Loucy (cell line): Measurements from ENCODE around the gene HOXA2.

Source experiments
- H2AFZ ChIP-seq: fragments of 200-600 bp; sonication (generic); 2 replicates; pipeline ENCODE4 v1.6.0; 2016; ENCODE audit warnings: antibody characterized with exemption, mild to moderate bottlenecking, low read length, moderate library complexity
- H3F3A ChIP-seq: fragments of 200-600 bp; 2 replicates; pipeline ENCODE4 v1.6.0; 2016; ENCODE audit warnings: antibody characterized with exemption, low read depth, mild to moderate bottlenecking
- H3K27me3 ChIP-seq: fragments of 200-600 bp; sonication (generic); 2 replicates; pipeline ENCODE4 v1.6.1; 2014; ENCODE audit warnings: low read length, mild to moderate bottlenecking; ENCODE audit not compliant: insufficient read depth, poor library complexity, severe bottlenecking
- H3K36me3 ChIP-seq: fragments of 200-600 bp; sonication (generic); 2 replicates; pipeline ENCODE4 v1.6.1; 2016; ENCODE audit warnings: low read length; ENCODE audit not compliant: insufficient read depth
- H3K4me1 ChIP-seq: fragments of 200-600 bp; sonication (generic); 2 replicates; pipeline ENCODE4 v1.5.1; 2014; ENCODE audit warnings: low read length, mild to moderate bottlenecking; ENCODE audit not compliant: insufficient read depth, poor library complexity, severe bottlenecking
- H3K4me2 ChIP-seq: fragments of 200-600 bp; sonication (generic); 2 replicates; pipeline ENCODE4 v1.6.0; 2014; ENCODE audit warnings: antibody characterized with exemption, low read length, low read depth, mild to moderate bottlenecking; ENCODE audit not compliant: poor library complexity, severe bottlenecking
- H3K4me3 ChIP-seq: fragments of 200-600 bp; sonication (generic); 2 replicates; pipeline ENCODE4 v1.5.1; 2014; ENCODE audit warnings: low read length, mild to moderate bottlenecking, mixed read lengths; ENCODE audit not compliant: poor library complexity, severe bottlenecking
- H3K79me2 ChIP-seq: fragments of 200-600 bp; sonication (generic); 2 replicates; pipeline ENCODE4 v1.6.1; 2014; ENCODE audit warnings: low read length; ENCODE audit not compliant: insufficient read depth
- H3K9ac ChIP-seq: fragments of 200-600 bp; sonication (generic); 2 replicates; pipeline ENCODE4 v1.6.0; 2014; ENCODE audit warnings: mild to moderate bottlenecking, low read depth, low read length, moderate library complexity; ENCODE audit not compliant: poor library complexity, severe bottlenecking
- H3K9me2 ChIP-seq: fragments of 200-600 bp; sonication (generic); replicated peaks from 2 replicates; pipeline ENCODE4 v1.6.1; 2016; ENCODE audit warnings: low read depth, low read length, mixed read lengths
- H3K9me3 ChIP-seq: fragments of 200-600 bp; sonication (generic); 2 replicates; pipeline ENCODE4 v1.6.1; 2014; ENCODE audit warnings: mild to moderate bottlenecking, antibody characterized with exemption, low read length, low read depth; ENCODE audit not compliant: insufficient read depth
- H4K20me1 ChIP-seq: fragments of 200-600 bp; sonication (generic); 2 replicates; pipeline ENCODE4 v1.6.0; 2014; ENCODE audit warnings: antibody characterized with exemption, low read length, mild to moderate bottlenecking; ENCODE audit not compliant: insufficient read depth, poor library complexity, severe bottlenecking
- EZH2phosphoT487 ChIP-seq: fragments of 200-600 bp; IDR thresholded peaks from 2 replicates; pipeline ENCODE4 v1.6.1; 2018; ENCODE audit warnings: antibody characterized with exemption, mild to moderate bottlenecking, moderate library complexity, borderline replicate concordance
- TF ChIP-seq, protein P1 (sequence below): fragments of 200-600 bp; sonication (generic); conservative IDR thresholded peaks from 2 replicates; pipeline ENCODE4 v1.5.1; 2014; ENCODE audit warnings: mild to moderate bottlenecking, antibody characterized with exemption, low read length

HOXA2 gene

DNA sequence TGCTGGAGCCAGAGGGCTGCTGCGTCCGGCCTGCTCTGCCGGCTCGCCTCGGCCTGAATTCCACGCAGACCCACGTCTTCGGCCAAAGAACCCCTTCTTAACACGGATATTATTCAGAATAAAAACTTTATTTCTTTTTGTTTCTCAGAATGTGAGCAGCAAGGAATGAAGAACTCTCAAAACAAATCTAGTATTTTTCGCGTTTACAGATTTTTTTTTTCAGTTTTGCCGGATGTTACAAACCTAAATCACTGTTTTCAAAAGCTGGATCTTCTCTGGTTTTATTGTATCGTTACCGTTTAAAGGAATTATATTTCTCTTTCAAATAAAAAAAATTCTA lies 4.4 kb upstream of the HOXA2 start:
- H3K4me2 ChIP-seq: no peak overlapping the region
- H3K9ac ChIP-seq: no peak overlapping the region
- H3K9me2 ChIP-seq: no peaks in the 10 kb centered on the region
- H3K4me1 ChIP-seq: peaks cover 4% of the 10 kb centered on the region
- no peaks in the 10 kb centered on the region for H3K27me3 ChIP-seq
- peaks cover 61% of the 10 kb centered on the region for H3K79me2 ChIP-seq
- no peaks in the 10 kb centered on the region for H3K9me3 ChIP-seq
- TF ChIP-seq EZH2phosphoT487: no peak
- TF ChIP-seq, protein P1, sequence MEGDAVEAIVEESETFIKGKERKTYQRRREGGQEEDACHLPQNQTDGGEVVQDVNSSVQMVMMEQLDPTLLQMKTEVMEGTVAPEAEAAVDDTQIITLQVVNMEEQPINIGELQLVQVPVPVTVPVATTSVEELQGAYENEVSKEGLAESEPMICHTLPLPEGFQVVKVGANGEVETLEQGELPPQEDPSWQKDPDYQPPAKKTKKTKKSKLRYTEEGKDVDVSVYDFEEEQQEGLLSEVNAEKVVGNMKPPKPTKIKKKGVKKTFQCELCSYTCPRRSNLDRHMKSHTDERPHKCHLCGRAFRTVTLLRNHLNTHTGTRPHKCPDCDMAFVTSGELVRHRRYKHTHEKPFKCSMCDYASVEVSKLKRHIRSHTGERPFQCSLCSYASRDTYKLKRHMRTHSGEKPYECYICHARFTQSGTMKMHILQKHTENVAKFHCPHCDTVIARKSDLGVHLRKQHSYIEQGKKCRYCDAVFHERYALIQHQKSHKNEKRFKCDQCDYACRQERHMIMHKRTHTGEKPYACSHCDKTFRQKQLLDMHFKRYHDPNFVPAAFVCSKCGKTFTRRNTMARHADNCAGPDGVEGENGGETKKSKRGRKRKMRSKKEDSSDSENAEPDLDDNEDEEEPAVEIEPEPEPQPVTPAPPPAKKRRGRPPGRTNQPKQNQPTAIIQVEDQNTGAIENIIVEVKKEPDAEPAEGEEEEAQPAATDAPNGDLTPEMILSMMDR: no peak
- no peak overlapping the region for H3K4me3 ChIP-seq
- no peaks in the 10 kb centered on the region for H3F3A ChIP-seq
- peaks cover 67% of the 10 kb centered on the region; the same call in 1 of the 2 replicates for H3K36me3 ChIP-seq
- peaks cover 22% of the 10 kb centered on the region for H4K20me1 ChIP-seq
- H2AFZ ChIP-seq: no peak overlapping the region

DNA sequence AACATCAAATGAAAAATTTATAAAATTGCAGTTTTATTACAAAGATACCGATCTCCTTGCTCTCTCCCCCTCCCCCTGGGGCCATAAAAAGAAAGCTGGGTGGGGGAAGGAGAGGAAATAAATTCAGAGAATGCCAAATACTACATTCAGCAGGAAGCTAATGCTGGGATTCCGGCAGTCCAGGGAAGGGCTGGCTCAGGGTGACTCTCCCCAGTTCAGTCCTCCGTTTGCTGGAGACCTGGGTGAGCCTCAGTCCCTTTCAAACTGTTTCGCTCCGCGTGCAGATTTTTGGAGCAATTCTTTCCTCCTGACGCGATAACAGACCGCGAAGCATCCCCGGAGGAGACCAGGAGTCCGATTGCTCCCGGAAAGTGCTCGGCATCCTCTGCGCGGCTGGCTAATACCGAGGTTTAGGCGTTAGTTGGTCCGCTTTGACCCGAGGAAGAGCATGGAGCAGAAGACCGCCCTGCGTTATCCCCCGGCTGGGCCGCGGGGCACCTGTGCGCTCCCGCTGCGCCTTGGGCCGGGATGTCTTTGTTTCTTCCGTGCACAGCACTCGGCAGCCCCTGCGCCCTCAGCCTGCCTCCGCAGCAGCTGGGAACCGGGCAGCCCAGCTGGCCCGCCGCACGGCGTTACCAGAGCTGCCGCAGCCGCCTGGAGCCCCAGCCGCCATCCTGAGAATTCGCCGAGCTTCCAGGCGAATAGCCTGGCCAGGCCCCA lies 3.9 kb upstream of the HOXA2 start:
- no peak overlapping the region for H3K9ac ChIP-seq
- H4K20me1 ChIP-seq: peaks cover 19% of the 10 kb centered on the region

DNA sequence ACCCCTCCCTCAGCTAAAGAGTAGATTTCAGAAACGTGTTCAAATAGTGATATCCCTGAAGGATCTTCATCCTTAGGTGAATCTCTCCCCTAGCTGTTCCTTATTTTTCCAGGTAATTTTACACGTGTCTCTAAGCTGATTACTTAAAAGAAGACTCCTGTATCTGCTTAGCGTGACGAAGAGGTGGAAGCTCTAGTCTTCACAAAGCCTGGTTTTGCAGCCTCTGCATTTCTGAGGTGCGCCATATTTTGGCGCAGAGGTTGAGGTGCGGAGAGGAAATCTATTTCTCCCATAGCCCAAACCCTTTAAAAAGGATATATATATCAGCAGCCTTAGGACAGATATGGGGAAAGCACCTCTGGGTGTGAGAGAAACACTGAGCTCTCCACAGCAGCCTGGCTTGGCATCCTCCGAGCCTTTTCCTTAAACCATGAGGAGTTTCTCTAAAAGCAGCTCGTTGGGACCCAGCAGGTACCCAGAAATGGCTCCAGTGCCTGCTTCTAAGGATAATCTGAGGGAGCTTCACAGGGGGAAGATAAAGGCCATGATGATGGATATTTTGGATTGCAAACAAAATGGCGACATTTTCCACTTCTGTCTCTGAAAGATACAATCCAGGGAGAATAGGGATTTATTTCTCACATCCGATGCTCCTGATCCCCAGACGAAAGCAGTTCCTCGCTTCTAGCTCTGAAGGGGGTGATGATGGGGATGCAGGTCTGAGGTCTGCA lies 3.0 kb upstream of the HOXA2 start:
- Histone ChIP-seq H3K9ac (no peak overlapping the region), H3K79me2 (peaks cover 61% of the 10 kb centered on the region), H2AFZ (no peak overlapping the region), H3K27me3 (no peaks in the 10 kb centered on the region), H3K9me2 (no peaks in the 10 kb centered on the region), H3K4me2 (no peak overlapping the region), H4K20me1 (peaks cover 14% of the 10 kb centered on the region), H3K36me3 (peaks cover 53% of the 10 kb centered on the region; the same call in 1 of the 2 replicates), H3K4me3 (no peak overlapping the region), H3K9me3 (no peaks in the 10 kb centered on the region), H3F3A (no peaks in the 10 kb centered on the region), H3K4me1 (peaks cover 4% of the 10 kb centered on the region)
- TF ChIP-seq, protein P1: no peak
- no peak for TF ChIP-seq EZH2phosphoT487

More for the DNA sequence above, 3.9 kb upstream of the HOXA2 start:
- H3K4me1 ChIP-seq: peaks cover 4% of the 10 kb centered on the region
- no peak overlapping the region for H3K4me3 ChIP-seq
- no peaks in the 10 kb centered on the region for H3K27me3 ChIP-seq
- no peak for TF ChIP-seq EZH2phosphoT487
- no peaks in the 10 kb centered on the region for H3K9me3 ChIP-seq
- no peak overlapping the region for H3K4me2 ChIP-seq
- peaks cover 61% of the 10 kb centered on the region for H3K79me2 ChIP-seq
- H3F3A ChIP-seq: no peaks in the 10 kb centered on the region
- no peaks in the 10 kb centered on the region for H3K9me2 ChIP-seq
- H3K36me3 ChIP-seq: peaks cover 61% of the 10 kb centered on the region; the same call in 1 of the 2 replicates
- no peak overlapping the region for H2AFZ ChIP-seq
